Renal pelvis (tissue), 4 donors: ENCODE data around the gene TDP2. TPM values are rescaled to one million over a fixed set of nuclear protein-coding genes. Genes with fewer than 3 reads are reported as not detected.
"Not testable (repeated sequence)": the region's sequence is repeated elsewhere in the genome, so short reads cannot be mapped to it uniquely, and the experiment has no call there.

Source experiments
- DNase-seq: peaks from one replicate; pipeline ENCODE4 v3.0.0-alpha.2; 2013
- polyA plus RNA-seq, 3 donors: library from polyadenylated mRNA; unstranded; fragments of 120-200 nt; gene quantifications; one replicate each; pipeline ENCODE4 v1.2.1, GENCODE V29; 2013; ENCODE audit not compliant: insufficient read length in 3 of 3

The TDP2 gene
- polyA plus RNA-seq, 3 donors = 59.7 to 65.4 (median 63.0) TPM

DNA sequence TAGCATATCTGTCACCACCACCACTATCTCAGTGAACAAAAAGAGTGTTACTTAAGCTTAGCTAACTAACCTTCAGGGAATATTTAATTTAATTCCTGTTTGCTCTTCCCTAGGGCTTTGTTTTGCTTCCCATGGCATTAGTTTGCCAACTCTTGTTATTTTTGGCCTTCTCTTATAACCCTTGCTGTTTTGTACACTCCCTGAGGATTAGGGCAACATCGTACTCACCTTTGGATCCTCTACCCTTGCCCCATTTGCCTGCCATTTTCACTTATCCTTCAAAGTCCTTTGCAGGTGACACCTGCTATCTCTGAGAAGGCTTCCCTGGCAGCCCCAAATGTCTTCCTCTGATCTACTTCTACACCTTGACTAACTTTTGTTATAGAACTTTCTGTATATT, 23.9 kb upstream of the TDP2 start:
- DNase-seq = no peak

- DNase-seq = no peak
Observed at GRCh38 chr6:24689964-24690363, 23.3 kb upstream of the TDP2 start.

DNA sequence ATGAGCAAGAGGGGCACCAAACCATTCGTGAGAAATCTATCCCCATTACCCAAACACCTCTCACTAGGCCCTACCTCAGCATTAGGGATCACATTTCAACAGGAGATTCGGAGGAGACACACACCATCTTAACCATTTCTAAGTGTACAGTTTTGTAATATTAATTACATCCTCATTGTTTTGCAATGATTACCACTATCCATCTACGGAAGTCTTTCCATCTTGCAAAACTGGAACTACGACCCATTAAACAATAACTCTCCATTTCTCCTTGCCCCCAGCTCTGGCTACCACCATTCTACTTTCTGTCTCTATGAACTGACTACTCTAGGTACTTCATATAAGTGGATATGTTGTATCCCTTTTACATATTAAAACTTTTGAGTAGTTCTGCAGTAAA, 20.2 kb upstream of the TDP2 start:
- no peak for DNase-seq

DNA sequence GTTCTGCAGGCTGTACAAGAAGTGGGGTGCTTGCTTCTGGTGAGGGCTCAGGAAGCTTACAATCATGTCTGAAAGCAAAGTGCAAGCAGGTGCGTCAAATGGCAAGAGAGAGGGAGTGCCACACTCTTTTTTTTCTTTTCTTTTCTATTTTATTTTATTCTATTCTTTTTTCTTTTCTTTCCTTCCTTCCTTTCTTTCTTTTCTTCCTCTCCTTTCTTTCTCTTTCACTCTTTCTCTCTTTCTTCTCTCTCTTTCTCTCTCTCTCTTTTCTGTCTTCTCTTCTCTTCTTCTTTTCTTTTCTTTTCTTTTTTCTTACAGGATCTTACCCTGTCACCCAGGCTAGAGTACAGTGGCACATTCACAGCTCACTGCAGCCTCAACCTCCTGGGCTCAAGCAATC, 19.7 kb upstream of the TDP2 start:
- no peak for DNase-seq

DNA sequence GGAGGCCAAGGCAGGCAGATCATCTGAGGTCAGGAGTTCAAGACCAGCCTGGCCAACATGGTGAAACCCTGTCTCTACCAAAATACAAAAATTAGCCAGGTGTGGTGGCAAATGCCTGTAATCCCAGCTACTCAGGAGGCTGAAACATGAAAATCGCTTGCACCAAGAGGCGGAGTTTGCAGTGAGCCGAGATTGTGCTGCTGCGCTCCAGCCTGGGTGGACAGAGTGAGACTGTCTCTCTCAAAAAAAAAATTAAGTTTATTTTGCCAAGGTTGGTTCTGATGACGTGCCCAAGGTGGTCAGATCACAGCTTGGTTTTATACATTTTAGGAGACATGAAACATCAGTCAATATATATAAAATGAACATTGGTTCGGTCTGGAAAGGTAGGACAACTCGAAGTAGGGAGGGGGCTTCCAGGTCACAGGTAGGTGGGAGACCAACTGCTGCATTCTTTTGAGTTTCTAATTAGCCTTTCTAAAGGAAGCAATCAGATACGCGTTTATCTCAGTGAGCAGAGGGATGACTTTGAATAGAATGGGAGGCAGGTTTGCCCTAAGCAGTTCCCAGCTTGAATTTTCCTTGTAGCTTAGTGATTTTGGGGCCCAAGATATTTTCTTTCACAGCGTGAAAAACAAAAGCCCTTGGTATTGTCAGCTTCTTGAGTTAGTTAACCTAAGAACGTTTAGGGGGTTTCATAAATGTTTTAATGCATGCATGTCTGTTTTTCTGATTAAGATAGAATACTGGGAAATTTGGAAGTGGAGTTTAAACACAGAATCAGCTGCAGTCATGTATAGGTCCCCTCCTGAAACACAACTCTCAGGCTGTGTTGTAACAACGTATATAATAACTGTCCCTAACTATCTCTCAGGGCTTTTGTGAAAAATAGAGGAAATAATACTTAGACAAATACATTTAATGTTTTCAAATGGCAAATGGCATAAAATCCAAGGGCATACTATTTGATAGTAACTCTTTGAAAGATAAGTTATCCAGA, 16.9 kb upstream of the TDP2 start:
- DNase-seq = no peak

GRCh38 chr6:24680582-24680981, 13.9 kb upstream of the TDP2 start:
- DNase-seq = no peak

GRCh38 chr6:24678792-24679352, 12.2 kb upstream of the TDP2 start:
- DNase-seq = not testable (repeated sequence)

DNA sequence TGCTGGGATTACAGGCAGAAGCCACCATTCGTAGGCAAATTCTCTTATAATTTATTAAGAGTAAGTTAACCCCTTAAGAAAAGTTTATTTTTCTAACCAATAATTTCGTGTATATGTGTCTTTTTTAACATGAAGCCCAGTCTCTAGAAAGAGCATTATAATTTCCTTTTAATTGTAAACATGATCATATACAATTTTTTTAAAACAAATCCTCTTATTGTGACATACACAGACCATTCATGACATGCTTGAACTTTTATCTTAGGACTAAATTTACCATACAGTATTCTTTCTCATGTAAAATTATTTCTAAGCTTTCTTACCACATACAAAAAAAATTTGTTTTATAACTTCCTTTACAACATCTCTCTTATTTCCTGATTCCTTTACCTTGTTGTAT, 6.9 kb upstream of the TDP2 start:
- no peak for DNase-seq

DNA sequence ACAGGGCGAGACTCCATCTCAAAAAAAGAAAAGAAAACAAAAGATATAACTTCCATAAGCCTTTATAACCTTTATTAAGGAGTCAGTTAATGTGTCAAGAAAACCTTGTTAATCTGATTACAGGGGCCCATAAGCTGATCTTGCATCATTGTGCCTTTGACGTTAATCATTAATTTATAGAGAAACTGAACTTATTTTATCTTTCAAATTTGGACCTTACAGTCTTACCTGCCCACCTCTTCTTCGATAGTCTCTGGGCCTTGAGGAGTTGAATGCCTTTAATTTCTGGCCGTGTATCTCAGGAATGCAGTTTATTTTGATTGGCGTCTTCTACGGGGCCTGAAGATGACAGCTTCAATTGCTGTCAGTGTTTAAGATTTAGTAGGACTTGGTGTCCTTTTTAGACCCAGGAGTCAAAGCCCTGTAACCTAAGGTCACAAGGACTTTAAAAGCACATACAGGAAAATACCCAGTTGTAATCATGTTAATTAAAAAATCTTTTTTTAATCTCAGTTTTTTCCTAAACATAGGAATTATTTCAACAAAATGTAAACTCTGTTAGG, 6.0 kb upstream of the TDP2 start:
- no peak for DNase-seq

GRCh38 chr6:24671077-24671476, 4.4 kb upstream of the TDP2 start:
- not testable (repeated sequence) for DNase-seq

GRCh38 chr6:24670492-24670891, 3.8 kb upstream of the TDP2 start:
- DNase-seq = not testable (repeated sequence)

DNA sequence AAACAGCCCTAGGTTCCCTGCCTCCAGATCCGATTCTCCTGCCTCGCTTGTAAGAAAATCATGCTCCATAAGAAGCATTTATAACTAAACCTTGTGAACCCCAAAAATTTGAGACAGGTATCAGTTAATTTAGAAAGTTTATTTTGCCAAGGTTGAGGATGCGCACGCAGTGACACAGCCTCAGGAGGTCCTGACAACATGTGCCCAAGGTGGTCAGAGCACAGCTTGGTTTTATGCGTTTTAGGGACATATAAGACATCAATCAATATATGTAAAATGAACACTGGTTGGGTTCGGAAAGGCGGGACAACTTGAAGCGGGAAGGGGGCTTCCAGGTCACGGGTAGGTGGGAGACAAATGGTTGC, 2.3 kb upstream of the TDP2 start:
- DNase-seq = no peak

DNA sequence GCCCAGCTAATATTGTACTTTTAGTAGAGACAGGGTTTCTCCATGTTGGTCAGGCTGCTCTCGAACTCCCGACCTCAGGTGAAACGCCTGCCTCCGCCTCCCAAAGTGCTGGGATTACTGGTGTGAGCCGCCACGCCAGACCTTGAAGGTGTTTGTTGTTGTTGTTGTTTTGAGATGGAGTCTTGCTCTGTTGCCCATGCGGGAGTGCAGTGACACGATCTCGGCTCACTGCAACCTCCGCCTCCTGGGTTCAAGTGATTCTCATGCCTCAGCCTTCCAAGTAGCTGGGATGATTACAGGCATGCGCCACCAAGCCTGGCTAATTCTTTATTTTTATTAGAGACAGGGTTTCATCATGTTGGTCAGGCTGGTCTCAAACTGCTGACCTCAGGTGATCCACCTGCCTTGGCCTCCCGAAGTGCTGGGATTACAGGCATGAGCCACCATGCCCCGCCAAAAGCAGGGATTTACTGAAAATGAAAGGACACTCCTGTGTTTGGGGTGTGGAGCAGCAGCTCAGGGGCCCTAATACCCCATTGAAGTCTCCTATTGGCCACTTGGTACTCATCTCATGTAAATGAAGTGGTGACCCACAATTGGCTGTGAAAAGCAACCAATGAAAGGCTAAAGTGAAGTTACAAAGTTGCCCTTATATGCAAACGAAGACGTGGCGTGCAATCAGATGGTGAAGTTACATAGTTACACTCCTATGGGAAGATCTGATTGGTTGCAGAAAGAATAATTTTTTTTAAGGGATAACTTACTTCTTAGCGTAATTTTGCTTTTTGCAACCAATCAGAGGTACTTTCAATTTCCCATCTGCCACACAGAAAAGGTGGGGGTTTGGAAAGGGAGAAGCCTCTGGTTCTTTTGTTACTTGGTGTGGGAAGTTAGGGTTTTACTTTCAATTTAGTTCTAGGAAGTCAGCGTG, 1.6 kb upstream of the TDP2 start:
- DNase-seq = not testable (repeated sequence)

GRCh38 chr6:24667378-24667803, 692 bp upstream of the TDP2 start:
- DNase-seq = peak; percentile 27

DNA sequence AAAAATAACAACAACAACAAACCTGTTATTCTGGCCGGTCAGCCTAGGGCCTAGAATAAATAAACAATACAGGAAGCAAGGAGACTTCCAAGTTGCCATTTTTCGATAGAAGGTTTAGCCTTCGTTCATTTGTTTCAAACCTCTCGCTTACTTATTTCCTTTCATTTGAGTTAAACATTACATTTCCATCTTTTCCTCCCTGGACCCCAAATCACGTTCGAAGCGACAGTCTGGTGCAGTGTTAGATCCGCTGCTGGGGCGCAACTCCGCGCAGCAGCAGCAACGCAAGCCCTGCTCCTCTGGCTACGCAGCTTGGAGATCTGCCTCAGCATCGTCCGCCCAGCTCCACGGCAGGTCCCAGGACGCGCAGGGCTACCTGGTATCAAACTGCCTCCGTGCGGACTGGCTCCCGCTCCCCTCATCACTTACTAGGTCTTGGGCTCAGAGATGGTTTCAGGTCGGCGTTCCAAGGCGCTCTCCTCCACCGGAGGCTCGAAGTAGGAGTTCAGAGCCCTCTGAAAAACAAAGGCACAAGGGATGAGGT, 530 bp downstream of the TDP2 start:
- DNase-seq = no peak

- no peak for DNase-seq
Observed at GRCh38 chr6:24664046-24664987, 2.4 kb downstream of the TDP2 start.

DNA sequence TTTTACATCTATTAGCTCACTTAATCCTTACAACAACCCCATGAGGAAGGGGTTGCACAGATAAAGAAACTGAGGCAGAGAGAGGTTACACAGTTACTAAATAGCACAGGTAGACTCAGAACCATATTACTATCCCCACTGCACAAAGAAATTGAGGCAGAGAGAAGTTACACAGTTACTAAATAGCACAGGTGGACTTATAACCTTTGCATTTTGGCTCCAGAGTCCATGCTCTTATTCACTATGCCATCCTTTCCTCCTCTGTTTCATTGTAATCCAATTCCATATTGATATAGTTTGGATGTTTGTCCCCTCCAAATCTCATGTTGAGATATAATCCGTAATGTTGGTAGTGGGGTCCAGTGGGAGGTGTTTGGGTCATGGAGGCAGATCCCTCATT, 3.5 kb downstream of the TDP2 start:
- no peak for DNase-seq

GRCh38 chr6:24662236-24662635, 4.5 kb downstream of the TDP2 start:
- no peak for DNase-seq

DNA sequence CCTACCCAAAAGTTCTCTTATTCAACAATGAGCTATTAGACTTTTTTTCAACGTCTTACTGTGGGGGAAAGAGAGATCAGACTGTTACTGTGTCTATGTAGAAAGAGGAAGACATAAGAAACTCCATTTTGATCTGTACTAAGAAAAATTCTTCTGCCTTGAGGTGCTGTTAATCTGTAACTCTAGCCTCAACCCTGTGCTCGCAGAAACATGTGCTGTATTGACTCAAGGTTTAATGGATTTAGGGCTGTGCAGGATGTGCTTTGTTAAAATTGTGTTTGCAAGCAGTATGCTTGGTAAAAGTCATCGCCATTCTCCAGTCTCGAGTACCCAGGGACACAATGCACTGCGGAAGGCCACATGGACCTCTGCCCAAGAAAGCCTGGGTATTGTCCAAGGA, 4.9 kb downstream of the TDP2 start:
- DNase-seq = not testable (repeated sequence)

- no peak for DNase-seq
Observed at GRCh38 chr6:24660105-24660504, 6.6 kb downstream of the TDP2 start.
